GM12873 (cell line): ENCODE results near the gene GAB1.

Experiments used
- CTCF ChIP-seq: IDR thresholded peaks from 2 replicates; pipeline ENCODE4 v1.5.1; 2012; ENCODE audit warnings: low read depth, mild to moderate bottlenecking, moderate library complexity, low read length, control low read depth; ENCODE audit not compliant: insufficient read depth; ENCODE audit errors: missing control alignments

Gene GAB1

GRCh38 chr4:143431526-143432257 is 95.0 kb downstream of the GAB1 start:
- TF ChIP-seq CTCF, result no peak

DNA sequence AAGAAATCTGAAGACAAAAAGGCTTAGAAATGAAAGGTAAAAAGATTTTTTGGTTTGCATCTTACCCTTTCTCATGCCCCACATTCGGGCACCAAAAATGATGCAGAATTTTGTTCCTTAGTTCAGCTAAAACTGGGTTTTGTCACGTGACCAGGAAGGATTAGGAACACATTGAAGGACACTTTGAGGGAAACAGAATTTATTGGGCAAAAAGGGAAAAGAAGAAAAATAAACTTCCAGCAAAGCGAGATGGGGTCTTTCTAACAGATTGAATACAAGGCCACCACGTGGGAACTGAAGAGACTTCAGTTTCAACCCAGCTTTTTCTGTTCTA is 95.5 kb downstream of the GAB1 start:
- no peak for TF ChIP-seq CTCF

DNA sequence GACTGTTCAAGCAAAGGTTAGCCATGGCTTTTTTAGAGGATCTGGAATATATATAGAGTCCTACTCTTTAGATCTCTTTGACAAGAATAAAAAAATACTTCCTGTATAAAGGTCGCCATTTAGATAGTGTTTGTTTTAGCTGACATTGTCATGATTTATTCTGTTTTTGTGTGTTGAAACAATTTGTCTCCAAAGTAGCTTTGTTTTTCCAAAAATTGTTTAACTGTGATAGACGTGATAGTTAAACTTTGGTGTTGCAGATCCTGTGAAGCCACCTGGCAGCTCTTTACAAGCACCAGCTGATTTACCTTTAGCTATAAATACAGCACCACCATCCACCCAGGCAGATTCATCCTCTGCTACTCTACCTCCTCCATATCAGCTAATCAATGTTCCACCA is 96.6 kb downstream of the GAB1 start:
- no peak for TF ChIP-seq CTCF

- TF ChIP-seq CTCF, result no peak
These were observed 99.3 kb downstream of the GAB1 start for GRCh38 chr4:143435955-143436354.

- TF ChIP-seq CTCF, result no peak
These were observed 100.8 kb downstream of the GAB1 start for GRCh38 chr4:143437476-143437875.

DNA sequence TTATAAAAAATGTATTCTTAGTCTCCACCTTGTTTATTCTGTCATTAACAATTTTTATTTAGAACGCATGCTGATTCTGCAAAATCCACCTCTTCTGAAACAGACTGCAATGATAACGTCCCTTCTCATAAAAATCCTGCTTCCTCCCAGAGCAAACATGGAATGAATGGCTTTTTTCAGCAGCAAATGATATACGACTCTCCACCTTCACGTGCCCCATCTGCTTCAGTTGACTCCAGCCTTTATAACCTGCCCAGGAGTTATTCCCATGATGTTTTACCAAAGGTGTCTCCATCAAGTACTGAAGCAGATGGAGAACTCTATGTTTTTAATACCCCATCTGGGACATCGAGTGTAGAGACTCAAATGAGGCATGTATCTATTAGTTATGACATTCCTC is 101.3 kb downstream of the GAB1 start:
- no peak for TF ChIP-seq CTCF

- no peak for TF ChIP-seq CTCF
These were observed 102.0 kb downstream of the GAB1 start for GRCh38 chr4:143438710-143439109.
